ENCODE measurements around the gene SLC6A19.

The SLC6A19 gene

DNA sequence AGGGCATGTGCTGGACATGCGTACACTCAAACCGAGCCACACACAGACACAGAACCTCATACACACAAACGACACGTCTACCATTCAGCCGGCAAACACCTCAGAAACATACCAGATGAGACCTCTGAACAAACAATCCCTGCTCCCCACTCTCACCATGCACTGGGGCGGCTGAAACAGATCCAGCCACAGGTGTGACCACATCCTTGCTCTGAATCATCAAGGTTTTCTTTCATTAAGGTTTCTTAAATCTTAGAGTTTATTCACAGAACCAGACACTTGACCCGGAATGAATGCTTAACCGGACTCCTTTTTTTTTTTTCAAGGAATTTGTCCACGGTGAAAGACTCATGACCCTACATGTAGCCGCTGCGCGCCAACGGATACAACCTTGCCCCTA lies 67.3 kb downstream of the SLC6A19 start:
- Histone ChIP-seq H3K4me3 (ENCODE audit: low read length) (no peak overlapping the region), H3K4me2 (ENCODE audit: low read length) (no peak overlapping the region), H3K9ac (ENCODE audit: low read depth, low read length) (no peak overlapping the region), H3K4me1 (ENCODE audit: control insufficient read depth, insufficient read depth, low read length) (no peaks in the 10 kb centered on the region), H3K27me3 (ENCODE audit: control insufficient read depth, insufficient read depth, low read length) (no peaks in the 10 kb centered on the region), H3K36me3 (ENCODE audit: insufficient read depth, low read length) (no peaks in the 10 kb centered on the region), H3K9me3 (replicated peaks; ENCODE audit: low read length) (peaks cover 6% of the 10 kb centered on the region)

DNA sequence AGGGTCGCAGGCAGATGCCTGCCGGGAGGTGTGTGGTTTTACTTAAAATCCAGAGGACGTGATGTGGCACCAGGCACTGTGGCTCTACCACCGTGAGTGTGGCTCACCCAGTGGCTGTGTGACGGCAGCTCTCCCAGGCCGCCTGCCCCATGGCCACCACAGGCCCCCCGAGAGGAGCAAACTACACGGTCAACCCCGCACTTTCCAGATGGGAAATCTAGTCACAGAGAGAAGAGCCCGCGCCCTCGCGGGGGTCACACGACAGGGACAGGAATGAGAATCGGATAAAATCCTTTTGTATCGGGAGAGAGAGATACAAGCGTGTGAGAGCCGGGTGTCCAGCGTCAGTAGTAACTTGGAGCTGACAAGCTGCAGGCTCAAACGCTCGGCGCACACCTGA lies 69.0 kb downstream of the SLC6A19 start:
- H3K4me2 ChIP-seq (ENCODE audit: low read length) = no peak overlapping the region
- no peak overlapping the region for H3K9ac ChIP-seq (ENCODE audit: low read depth, low read length)
- no peak overlapping the region for H3K4me3 ChIP-seq (ENCODE audit: low read length)
- peaks cover 4% of the 10 kb centered on the region for H3K9me3 ChIP-seq (replicated peaks; ENCODE audit: low read length)
- no peaks in the 10 kb centered on the region for H3K4me1 ChIP-seq (ENCODE audit: control insufficient read depth, insufficient read depth, low read length)
- H3K36me3 ChIP-seq (ENCODE audit: insufficient read depth, low read length) = no peaks in the 10 kb centered on the region
- no peaks in the 10 kb centered on the region for H3K27me3 ChIP-seq (ENCODE audit: control insufficient read depth, insufficient read depth, low read length)

DNA sequence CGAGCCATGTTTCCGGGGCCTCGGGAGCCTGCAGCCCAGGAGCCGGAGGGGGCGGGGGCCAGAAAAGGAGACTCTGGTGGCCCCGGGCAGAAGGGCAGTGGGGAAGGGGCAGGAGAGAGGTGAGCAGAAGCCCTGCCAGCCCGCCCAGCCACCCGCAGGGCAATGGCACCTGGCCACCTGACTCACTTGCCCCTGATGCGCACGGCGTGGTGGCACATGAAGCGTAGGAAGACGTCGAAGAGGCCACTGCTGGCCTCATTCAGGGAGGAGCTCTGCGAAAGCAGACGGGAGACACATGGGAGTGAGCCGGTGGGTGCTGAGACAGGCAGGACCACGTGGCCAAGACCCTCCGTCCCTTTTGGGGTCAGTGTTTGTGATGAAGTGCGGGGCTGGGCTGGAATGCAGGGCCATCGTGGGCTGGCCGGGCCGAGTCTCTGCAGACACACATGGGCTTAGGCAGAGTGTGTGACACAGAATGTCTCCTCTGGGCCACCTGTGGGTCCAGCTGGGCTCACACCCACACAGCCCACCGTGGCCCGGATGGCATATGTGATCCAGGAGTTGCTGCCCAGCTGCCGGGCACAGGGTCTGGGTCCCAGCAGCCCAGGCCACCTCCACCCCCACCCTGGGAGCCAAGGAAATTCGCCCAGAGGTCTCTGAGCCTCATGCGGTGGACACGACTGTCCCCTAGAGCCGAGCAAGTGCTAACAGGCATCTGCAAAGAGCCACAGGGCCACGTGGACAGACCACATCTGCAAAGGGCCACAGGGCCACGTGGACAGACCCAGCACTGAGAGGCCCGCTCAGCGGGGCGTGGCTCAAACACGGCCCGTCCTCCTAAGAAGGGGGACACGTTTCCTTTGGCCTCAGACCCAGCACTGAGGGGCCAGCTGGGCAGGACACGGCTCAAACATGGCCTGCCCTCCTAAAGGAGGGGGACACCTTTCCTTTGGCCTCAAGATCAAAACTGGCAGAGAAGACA lies 69.8 kb downstream of the SLC6A19 start:
- Histone ChIP-seq H3K9ac (ENCODE audit: low read depth, low read length) (no peak overlapping the region), H3K4me3 (ENCODE audit: low read length) (no peak overlapping the region), H3K4me2 (ENCODE audit: low read length) (no peak overlapping the region), H3K36me3 (ENCODE audit: insufficient read depth, low read length) (no peaks in the 10 kb centered on the region), H3K9me3 (replicated peaks; ENCODE audit: low read length) (peaks cover 4% of the 10 kb centered on the region), H3K4me1 (ENCODE audit: control insufficient read depth, insufficient read depth, low read length) (no peaks in the 10 kb centered on the region), H3K27me3 (ENCODE audit: control insufficient read depth, insufficient read depth, low read length) (no peaks in the 10 kb centered on the region)

DNA sequence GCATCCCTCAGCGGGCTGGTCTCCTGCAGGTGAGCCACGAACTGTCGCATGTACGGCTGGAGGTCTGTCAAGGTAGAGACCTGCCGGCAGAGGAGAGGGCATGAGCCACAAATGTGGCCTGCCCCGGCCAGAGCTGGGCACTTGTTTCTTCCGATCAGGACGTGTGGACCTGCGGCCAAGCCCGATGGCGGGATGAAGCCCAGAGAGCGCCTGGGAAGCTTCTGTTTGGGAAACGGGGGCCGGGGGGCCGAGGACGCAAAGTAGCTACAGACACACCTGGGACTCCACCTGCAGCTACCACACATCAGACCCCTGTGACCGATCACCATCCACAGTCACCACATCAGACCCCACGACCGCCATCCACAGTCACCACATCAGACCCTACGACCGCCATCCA lies 70.8 kb downstream of the SLC6A19 start:
- Histone ChIP-seq H3K9me3 (replicated peaks; ENCODE audit: low read length) (peaks cover 4% of the 10 kb centered on the region), H3K4me1 (ENCODE audit: control insufficient read depth, insufficient read depth, low read length) (no peaks in the 10 kb centered on the region), H3K4me3 (ENCODE audit: low read length) (no peak overlapping the region), H3K27me3 (ENCODE audit: control insufficient read depth, insufficient read depth, low read length) (no peaks in the 10 kb centered on the region), H3K36me3 (ENCODE audit: insufficient read depth, low read length) (no peaks in the 10 kb centered on the region), H3K4me2 (ENCODE audit: low read length) (no peak overlapping the region), H3K9ac (ENCODE audit: low read depth, low read length) (no peak overlapping the region)

DNA sequence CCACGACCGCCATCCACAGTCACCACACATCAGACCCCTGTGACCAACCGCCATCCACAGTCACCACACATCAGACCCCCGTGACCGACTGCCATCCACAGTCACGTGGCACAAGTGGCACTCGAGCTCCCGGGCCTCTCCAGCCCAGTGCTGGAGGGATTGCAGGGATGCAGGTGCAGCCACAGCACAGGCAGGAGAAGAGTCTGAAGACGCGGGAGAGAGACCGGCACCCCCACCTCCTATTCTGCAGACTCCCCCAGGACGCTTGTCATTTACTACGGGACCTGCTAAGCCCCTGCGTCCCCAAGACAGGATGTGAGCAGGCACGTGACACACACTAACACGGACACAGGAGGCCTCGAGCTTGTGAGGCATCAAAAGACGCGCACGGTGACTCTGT lies 72.3 kb downstream of the SLC6A19 start:
- Histone ChIP-seq H3K9me3 (replicated peaks; ENCODE audit: low read length) (peaks cover 4% of the 10 kb centered on the region), H3K4me1 (ENCODE audit: control insufficient read depth, insufficient read depth, low read length) (no peaks in the 10 kb centered on the region), H3K4me2 (ENCODE audit: low read length) (no peak overlapping the region), H3K36me3 (ENCODE audit: insufficient read depth, low read length) (no peaks in the 10 kb centered on the region), H3K27me3 (ENCODE audit: control insufficient read depth, insufficient read depth, low read length) (no peaks in the 10 kb centered on the region), H3K4me3 (ENCODE audit: low read length) (no peak overlapping the region), H3K9ac (ENCODE audit: low read depth, low read length) (no peak overlapping the region)

DNA sequence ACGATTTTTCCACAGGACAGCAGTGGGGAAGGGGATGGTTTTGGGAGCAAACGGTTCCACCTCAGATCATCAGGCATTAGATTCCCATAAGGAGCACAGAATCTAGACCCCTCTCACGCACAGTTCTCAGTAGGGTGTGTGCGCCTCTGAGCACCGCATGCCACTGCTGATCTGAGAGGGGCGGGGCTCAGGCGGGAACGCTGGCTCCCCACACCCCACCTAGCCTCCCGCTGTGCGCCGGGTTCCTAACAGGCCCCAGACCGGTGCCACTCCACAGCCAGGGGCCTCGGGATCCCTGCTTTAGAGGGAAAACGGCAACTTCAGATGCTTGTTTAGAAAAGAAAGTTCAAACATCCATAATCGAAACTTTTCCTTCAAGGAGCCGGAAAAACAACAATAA lies 73.1 kb downstream of the SLC6A19 start:
- Histone ChIP-seq H3K9me3 (replicated peaks; ENCODE audit: low read length) (peaks cover 4% of the 10 kb centered on the region), H3K4me2 (ENCODE audit: low read length) (no peak overlapping the region), H3K9ac (ENCODE audit: low read depth, low read length) (no peak overlapping the region)

More for the DNA sequence above, 73.1 kb downstream of the SLC6A19 start:
- Histone ChIP-seq H3K27me3 (ENCODE audit: control insufficient read depth, insufficient read depth, low read length) (no peaks in the 10 kb centered on the region), H3K36me3 (ENCODE audit: insufficient read depth, low read length) (no peaks in the 10 kb centered on the region), H3K4me1 (ENCODE audit: control insufficient read depth, insufficient read depth, low read length) (no peaks in the 10 kb centered on the region), H3K4me3 (ENCODE audit: low read length) (no peak overlapping the region)

All from skeletal muscle satellite cell (primary cell).